ENCODE measurements around the gene PHLDB2. TPM values are rescaled to one million over a fixed set of nuclear protein-coding genes. Genes with fewer than 3 reads are reported as not detected.

PHLDB2 gene
- polyA plus RNA-seq, 1 experiment, result 15.9 TPM

- POLR2A ChIA-PET, result no interaction called here
- H3K27me3 ChIP-seq (ENCODE audit: control insufficient read depth, insufficient read depth, low read length), result no peaks in the 10 kb centered on the region
- H3K27ac ChIP-seq (ENCODE audit: low read depth, low read length), result no peak overlapping the region
- CTCF ChIA-PET, result interaction anchor here (1.4 kb wide), 1 partner anchor 110 kb away, joined by 7 read pairs; no protein-coding TSS in a partner anchor
- no peak overlapping the region for H3K4me3 ChIP-seq (ENCODE audit: low read depth, low read length)
- no peak for TF ChIP-seq CTCF (IDR thresholded peaks at IDR 0.05; ENCODE audit: low read depth, low read length)
- DNase-seq (ENCODE audit: low read depth, low spot score), result no peak
- H3K9me3 ChIP-seq (ENCODE audit: control insufficient read depth, insufficient read depth, low read length), result no peaks in the 10 kb centered on the region
Measured at GRCh38 chr3:111857474-111857873, 1.6 kb upstream of the PHLDB2 start.

- POLR2A ChIA-PET, result interaction anchor here (1.5 kb wide), 1 partner anchor 11 kb away, joined by 3 read pairs; no protein-coding TSS in a partner anchor
- CTCF ChIA-PET, result interaction anchor here (0.6 to 8.1 kb wide), 6 partner anchors 9 to 185 kb away, joined by 3 to 167 read pairs (median 3); partner anchors contain the start of gene ABHD10
Measured at GRCh38 chr3:111858642-111859041, 423 bp upstream of the PHLDB2 start.

GRCh38 chr3:111859974-111860859 is 1.2 kb downstream of the PHLDB2 start:
- Histone ChIP-seq H3K27ac (ENCODE audit: low read depth, low read length) (peak overlapping the region; percentile 95), H3K27me3 (ENCODE audit: control insufficient read depth, insufficient read depth, low read length) (no peaks in the 10 kb centered on the region), H3K9me3 (ENCODE audit: control insufficient read depth, insufficient read depth, low read length) (no peaks in the 10 kb centered on the region), H3K4me3 (ENCODE audit: low read depth, low read length) (peak overlapping the region; percentile 78)
- TF ChIP-seq CTCF (IDR thresholded peaks at IDR 0.05; ENCODE audit: low read depth, low read length), result peak; percentile 61
- no peak for DNase-seq (ENCODE audit: low read depth, low spot score)
- ChIA-PET CTCF (interaction anchor here (0.6 to 8.1 kb wide), 28 partner anchors 9 to 183 kb away, joined by 3 to 167 read pairs (median 4); partner anchors contain the start of genes ABHD10 and TMPRSS7), POLR2A (interaction anchor here (0.5 to 1.6 kb wide), 13 partner anchors 10 to 151 kb away, joined by 3 to 14 read pairs (median 3); partner anchors contain the start of gene ABHD10)

More at GRCh38 chr3:111858642-111859041, 423 bp upstream of the PHLDB2 start:
- DNase-seq (ENCODE audit: low read depth, low spot score), result no peak
- Histone ChIP-seq H3K4me3 (ENCODE audit: low read depth, low read length) (peak overlapping the region; percentile 78), H3K27ac (ENCODE audit: low read depth, low read length) (no peak overlapping the region), H3K9me3 (ENCODE audit: control insufficient read depth, insufficient read depth, low read length) (no peaks in the 10 kb centered on the region), H3K27me3 (ENCODE audit: control insufficient read depth, insufficient read depth, low read length) (no peaks in the 10 kb centered on the region)
- no peak for TF ChIP-seq CTCF (IDR thresholded peaks at IDR 0.05; ENCODE audit: low read depth, low read length)

GRCh38 chr3:111861391-111861790 is 2.3 kb downstream of the PHLDB2 start:
- Histone ChIP-seq H3K27me3 (ENCODE audit: control insufficient read depth, insufficient read depth, low read length) (no peaks in the 10 kb centered on the region), H3K9me3 (ENCODE audit: control insufficient read depth, insufficient read depth, low read length) (no peaks in the 10 kb centered on the region), H3K27ac (ENCODE audit: low read depth, low read length) (no peak overlapping the region), H3K4me3 (ENCODE audit: low read depth, low read length) (peak overlapping the region; percentile 78)
- CTCF ChIA-PET, result interaction anchor here (0.9 to 8.1 kb wide), 6 partner anchors 71 to 182 kb away, joined by 3 to 167 read pairs (median 4); no protein-coding TSS in a partner anchor
- TF ChIP-seq CTCF (IDR thresholded peaks at IDR 0.05; ENCODE audit: low read depth, low read length), result no peak
- POLR2A ChIA-PET, result interaction anchor here (1.0 kb wide), 1 partner anchor 9 kb away, joined by 3 read pairs; no protein-coding TSS in a partner anchor
- no peak for DNase-seq (ENCODE audit: low read depth, low spot score)
